HG02938 (cell line): ENCODE results near the gene RAET1E.
"Not testable (repeated sequence)": the region's sequence is repeated elsewhere in the genome, so short reads cannot be mapped to it uniquely, and the experiment has no call there.

Experiments used
- ATAC-seq: cut with Tn5 transposase; IDR thresholded peaks from one replicate; pipeline ENCODE4 v1.9.1; 2021; ENCODE audit warnings: mild to moderate bottlenecking, moderate library complexity; ENCODE audit not compliant: unreplicated experiment

RAET1E gene

GRCh38 chr6:149897855-149898744 lies at the start of gene RAET1E:
Gene RAET1E (minus strand): TSS chr6:149898113. CDS start chr6:149890901, 7,212 bp downstream.
- no peak for ATAC-seq

GRCh38 chr6:149947533-149947932 lies 49.6 kb upstream of the RAET1E start:
- not testable (repeated sequence) for ATAC-seq

GRCh38 chr6:149946631-149947030 lies 48.7 kb upstream of the RAET1E start:
- not testable (repeated sequence) for ATAC-seq

GRCh38 chr6:149945276-149945675 lies 47.4 kb upstream of the RAET1E start:
- not testable (repeated sequence) for ATAC-seq

- ATAC-seq, result not testable (repeated sequence)
Observed at GRCh38 chr6:149943321-149943720, 45.4 kb upstream of the RAET1E start.

GRCh38 chr6:149942461-149942829 lies 44.5 kb upstream of the RAET1E start:
- no peak for ATAC-seq

- ATAC-seq, result no peak
Observed at GRCh38 chr6:149941583-149942460, 43.9 kb upstream of the RAET1E start, which contains the start of gene ULBP2. Gene ULBP2 (plus strand): TSS chr6:149942014. CDS start chr6:149942073, 59 bp downstream.

- no peak for ATAC-seq
Observed at GRCh38 chr6:149940672-149940982, 42.7 kb upstream of the RAET1E start.

GRCh38 chr6:149939909-149940671 lies 42.2 kb upstream of the RAET1E start:
- ATAC-seq, result no peak

- no peak for ATAC-seq
Observed at GRCh38 chr6:149939356-149939648, 41.4 kb upstream of the RAET1E start.

- peak; percentile 86 for ATAC-seq
Observed at GRCh38 chr6:149938571-149939355, 40.9 kb upstream of the RAET1E start.

GRCh38 chr6:149938013-149938570 lies 40.2 kb upstream of the RAET1E start:
- ATAC-seq, result not testable (repeated sequence)

GRCh38 chr6:149936743-149937142 lies 38.8 kb upstream of the RAET1E start:
- ATAC-seq, result no peak

- ATAC-seq, result no peak
Observed at GRCh38 chr6:149935668-149936067, 37.8 kb upstream of the RAET1E start.

- no peak for ATAC-seq
Observed at GRCh38 chr6:149935246-149935645, 37.3 kb upstream of the RAET1E start.

GRCh38 chr6:149934249-149935156 lies 36.6 kb upstream of the RAET1E start:
- ATAC-seq, result no peak

- no peak for ATAC-seq
Observed at GRCh38 chr6:149933461-149933860, 35.5 kb upstream of the RAET1E start.

GRCh38 chr6:149933036-149933435 lies 35.1 kb upstream of the RAET1E start:
- no peak for ATAC-seq

- no peak for ATAC-seq
Observed at GRCh38 chr6:149931501-149931900, 33.6 kb upstream of the RAET1E start.
